HG02642 (cell line): ENCODE results near the gene SPAG16.

ENCODE experiments used
- ATAC-seq: cut with Tn5 transposase; IDR thresholded peaks from one replicate; pipeline ENCODE4 v1.9.1; 2021; ENCODE audit warnings: mild to moderate bottlenecking; ENCODE audit not compliant: unreplicated experiment, poor library complexity

SPAG16 gene

DNA sequence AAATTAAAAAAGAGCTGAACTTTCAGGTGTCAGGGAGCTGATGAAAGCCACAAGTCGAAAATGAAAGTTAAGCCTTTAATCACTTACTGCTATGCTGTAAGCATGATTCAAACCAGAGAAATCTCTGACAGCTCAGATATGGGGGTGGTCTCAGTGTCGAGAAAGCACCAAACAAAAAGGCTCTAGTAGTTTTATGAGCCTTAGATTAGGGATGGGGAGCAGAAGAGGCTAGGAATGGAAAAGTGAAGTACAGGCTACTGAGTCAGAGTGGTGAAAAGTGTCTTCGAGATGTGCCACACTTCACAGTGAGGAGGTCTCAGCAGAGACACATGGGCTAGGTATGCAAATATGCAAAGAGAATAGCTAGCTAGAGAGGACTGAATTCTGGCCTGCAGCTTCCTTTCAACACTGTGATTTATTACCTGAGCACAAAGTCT lies 482.2 kb downstream of the SPAG16 start:
- peak; percentile 93 for ATAC-seq

- no peak for ATAC-seq
These were observed 503.6 kb downstream of the SPAG16 start for GRCh38 chr2:213787869-213788268.

GRCh38 chr2:213789940-213790339 lies 505.7 kb downstream of the SPAG16 start:
- ATAC-seq: no peak

DNA sequence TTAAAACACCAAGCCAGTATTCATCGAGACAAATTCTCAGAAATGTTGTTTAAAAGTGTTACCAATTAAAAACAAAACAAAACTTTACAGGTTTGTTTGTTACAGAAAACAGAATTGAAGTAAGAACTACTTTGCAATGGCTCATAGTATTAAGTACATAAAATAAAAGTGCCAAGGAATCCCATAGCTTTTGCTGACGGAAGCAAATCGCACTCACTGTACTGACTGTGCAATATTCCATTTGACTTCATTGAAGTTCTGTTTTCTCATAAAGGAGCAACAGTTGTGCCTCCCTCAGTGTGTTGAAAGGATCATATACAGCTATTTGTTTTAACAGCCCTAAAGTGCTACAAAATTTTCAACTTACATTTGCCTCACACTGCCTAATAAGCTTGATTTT lies 507.8 kb downstream of the SPAG16 start:
- ATAC-seq: no peak

- no peak for ATAC-seq
These were observed 522.0 kb downstream of the SPAG16 start for GRCh38 chr2:213806125-213806726.

DNA sequence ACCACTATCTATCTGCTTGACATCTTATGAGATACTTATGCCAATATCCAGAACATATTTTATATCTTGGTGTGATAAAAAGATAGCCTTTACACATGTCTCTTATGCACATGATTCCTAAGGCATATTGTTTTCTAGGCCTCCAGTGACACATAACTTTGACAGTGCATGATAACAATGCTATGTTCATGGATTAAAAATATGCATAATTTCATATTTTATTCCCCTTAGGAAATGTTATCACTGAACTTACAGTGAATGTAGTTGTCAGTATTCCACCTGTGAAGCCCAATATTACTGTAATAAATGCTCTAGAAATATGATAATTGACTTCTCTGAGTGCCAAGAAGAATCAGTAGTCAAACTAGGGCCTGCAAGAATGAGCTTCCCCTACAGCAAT lies 532.3 kb downstream of the SPAG16 start:
- no peak for ATAC-seq

- no peak for ATAC-seq
These were observed 534.2 kb downstream of the SPAG16 start for GRCh38 chr2:213818436-213818835.

- ATAC-seq: no peak
These were observed 550.1 kb downstream of the SPAG16 start for GRCh38 chr2:213834331-213834730.

DNA sequence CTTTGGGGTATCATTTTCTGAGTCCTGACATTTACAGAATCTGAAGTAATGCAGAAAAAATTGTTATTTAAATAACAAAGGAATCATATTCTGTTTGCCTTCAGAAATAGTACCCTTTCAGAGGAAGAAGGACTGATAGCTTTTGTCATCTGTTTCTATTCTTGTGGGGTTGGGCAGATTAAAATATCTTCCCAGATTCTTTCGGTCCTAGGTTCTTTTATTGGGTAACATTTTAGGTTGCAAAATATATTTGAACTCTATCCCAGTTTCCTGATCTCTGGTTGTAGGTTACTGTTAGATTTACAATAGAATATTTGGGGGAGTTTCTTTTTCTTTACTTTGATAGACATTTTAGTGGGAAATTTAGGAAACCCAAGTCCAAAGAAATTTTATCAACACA lies 550.5 kb downstream of the SPAG16 start:
- no peak for ATAC-seq

DNA sequence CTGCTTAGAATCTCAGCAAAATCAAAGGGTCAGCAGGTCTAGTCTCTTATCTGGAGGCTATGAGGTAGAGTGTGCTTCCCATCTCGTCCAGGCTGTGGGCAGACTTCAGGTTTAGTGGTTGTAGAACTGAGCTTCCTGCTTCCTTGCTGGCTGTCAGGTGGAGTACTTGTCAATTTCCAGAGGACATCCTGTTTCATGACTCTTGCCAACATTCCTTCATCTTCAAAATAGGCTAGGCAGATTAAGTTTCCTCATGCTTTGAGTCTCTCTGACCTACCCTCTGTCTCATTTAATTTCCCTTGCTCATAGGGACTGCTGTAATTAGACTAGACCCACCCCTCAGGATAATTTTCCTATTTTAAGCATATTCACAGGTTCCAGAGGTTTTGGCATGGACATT lies 562.6 kb downstream of the SPAG16 start:
- no peak for ATAC-seq

DNA sequence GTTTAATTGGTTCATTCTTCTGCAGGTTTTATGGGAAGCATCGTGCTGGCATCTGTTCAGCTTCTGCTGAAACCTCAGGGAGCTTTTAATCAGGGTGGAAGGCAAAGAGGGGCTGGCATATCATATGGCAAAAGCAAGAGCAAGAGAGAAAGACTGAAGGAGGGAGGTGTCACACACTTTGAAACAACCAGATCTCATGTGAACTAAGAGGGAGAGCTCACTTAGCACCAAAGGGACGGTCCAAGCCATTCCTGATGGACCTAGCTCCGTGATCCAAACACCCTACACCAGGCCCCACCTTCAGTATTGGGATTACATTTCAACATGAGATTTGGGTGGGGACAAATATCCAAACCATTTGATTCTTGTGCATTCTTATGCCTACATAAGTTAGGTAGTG lies 563.1 kb downstream of the SPAG16 start:
- no peak for ATAC-seq

DNA sequence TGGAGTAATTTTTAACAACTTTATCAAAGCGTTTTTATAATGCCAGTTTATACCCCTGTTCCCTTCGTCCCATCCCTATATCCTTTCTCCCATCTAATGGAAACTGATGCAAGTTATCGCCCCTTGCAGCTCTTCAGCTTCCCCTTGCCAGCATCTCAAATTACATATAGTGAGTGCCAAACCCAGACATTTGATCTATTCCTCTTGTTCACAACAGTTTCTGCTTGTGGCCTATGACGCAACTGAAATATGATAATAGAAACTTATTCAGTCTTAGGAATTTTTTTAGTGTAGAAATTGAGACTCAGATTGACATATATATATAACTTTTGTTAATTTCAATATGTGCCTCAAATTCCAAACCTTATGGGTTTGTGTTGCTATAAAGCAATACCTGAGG lies 564.4 kb downstream of the SPAG16 start:
- no peak for ATAC-seq

DNA sequence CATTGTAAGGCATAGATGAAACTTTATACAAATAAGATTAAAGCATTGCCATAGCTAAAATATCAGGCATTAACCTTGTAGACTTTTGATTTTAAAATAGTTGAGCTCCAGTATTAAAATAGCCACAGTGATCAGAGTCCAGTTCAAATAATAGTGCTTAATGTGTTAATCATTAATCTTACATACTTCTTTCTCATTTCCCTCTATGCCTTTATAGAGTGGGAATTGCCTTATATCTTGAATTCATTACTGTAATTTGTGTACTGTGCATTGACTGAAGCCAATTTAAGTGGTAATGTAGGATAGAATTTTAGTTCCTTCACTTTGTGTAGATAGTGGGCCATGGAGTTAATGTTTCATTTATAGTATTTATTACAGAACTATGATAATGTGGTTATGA lies 577.4 kb downstream of the SPAG16 start:
- ATAC-seq: no peak

DNA sequence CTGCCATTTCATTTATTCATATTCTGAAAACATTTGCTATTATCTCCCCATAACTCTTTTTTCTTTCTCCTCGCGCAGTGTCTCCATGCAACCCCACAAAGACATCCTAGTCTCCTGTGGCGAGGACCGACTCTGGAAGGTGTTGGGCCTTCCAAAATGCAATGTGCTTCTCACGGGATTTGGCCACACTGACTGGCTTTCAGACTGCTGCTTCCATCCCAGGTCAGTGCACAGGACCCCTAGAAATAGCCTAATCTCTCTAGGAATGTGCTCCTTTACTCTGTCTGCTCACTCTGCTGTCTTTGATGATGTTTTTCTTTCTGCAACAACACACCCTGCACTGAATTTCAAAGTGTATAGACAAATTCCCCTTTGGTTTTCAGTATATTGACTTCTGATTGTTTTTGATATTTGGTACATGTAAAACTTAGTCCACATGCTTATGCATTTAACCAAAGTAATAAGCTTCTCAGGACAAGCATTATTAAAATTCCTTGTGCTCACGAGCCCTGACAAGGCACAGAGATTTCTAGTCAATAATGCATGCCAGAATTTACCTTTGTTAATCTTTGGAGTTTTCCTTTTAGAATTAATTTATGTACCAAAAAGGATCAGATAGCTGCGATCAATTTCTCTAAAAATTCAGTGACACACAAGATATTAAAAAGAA lies 578.3 kb downstream of the SPAG16 start:
- ATAC-seq: no peak

- no peak for ATAC-seq
These were observed 579.3 kb downstream of the SPAG16 start for GRCh38 chr2:213863541-213863940.

- no peak for ATAC-seq
These were observed 584.3 kb downstream of the SPAG16 start for GRCh38 chr2:213868526-213868925.

- no peak for ATAC-seq
These were observed 601.2 kb downstream of the SPAG16 start for GRCh38 chr2:213885485-213885884.

GRCh38 chr2:213914510-213914909 lies 630.2 kb downstream of the SPAG16 start:
- ATAC-seq: no peak

- ATAC-seq: no peak
These were observed 635.8 kb downstream of the SPAG16 start for GRCh38 chr2:213920014-213920413.

DNA sequence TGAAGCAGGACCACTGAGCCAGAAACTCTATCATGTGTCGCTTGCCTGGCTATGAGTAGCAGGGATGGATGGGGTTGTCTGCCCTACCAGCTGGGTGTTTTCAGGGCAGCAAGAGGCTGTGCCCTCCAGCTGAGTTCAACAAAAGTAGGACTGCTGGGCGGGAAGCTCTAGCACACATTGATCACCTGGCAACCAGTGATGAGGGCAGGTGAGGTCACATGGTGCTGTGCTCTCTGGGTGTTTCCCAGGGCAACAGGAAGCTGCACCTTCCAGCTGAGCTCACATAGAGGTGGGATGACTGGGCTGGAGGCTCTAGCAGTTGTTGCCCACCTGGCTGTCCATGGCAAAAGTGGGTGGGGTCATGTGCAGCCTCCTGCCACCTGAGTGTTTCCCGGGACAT lies 639.3 kb downstream of the SPAG16 start:
- ATAC-seq: no peak

- peak; percentile 98 for ATAC-seq
These were observed 650.3 kb downstream of the SPAG16 start for GRCh38 chr2:213934560-213934959.

- no peak for ATAC-seq
These were observed 673.8 kb downstream of the SPAG16 start for GRCh38 chr2:213958086-213958485.
